Astrocyte of the cerebellum (primary cell): ENCODE results near the gene STS.
A peak's percentile ranks its signal among the peaks of the same experiment; 100 is the strongest.

Experiments
- DNase-seq: peaks from one replicate; pipeline ENCODE4 v3.0.0-alpha.2; 2011; ENCODE audit warnings: low read depth
- H3K4me3 ChIP-seq: 2 replicates; pipeline ENCODE4 v1.5.1; 2011; ENCODE audit warnings: mild to moderate bottlenecking, low read depth, low read length, moderate library complexity
- in situ Hi-C: cut with HindIII; loops from 2 replicates; pipeline ENCODE4 v1.10.0; 2017; ENCODE audit warnings: low sequenced_read_pairs
- TF ChIP-seq, protein P1 (sequence below): IDR thresholded peaks from 2 replicates; pipeline ENCODE4 v1.5.1; 2012; ENCODE audit warnings: low read length, low read depth, moderate library complexity, mild to moderate bottlenecking; ENCODE audit errors: missing control alignments

Gene STS, protein sequence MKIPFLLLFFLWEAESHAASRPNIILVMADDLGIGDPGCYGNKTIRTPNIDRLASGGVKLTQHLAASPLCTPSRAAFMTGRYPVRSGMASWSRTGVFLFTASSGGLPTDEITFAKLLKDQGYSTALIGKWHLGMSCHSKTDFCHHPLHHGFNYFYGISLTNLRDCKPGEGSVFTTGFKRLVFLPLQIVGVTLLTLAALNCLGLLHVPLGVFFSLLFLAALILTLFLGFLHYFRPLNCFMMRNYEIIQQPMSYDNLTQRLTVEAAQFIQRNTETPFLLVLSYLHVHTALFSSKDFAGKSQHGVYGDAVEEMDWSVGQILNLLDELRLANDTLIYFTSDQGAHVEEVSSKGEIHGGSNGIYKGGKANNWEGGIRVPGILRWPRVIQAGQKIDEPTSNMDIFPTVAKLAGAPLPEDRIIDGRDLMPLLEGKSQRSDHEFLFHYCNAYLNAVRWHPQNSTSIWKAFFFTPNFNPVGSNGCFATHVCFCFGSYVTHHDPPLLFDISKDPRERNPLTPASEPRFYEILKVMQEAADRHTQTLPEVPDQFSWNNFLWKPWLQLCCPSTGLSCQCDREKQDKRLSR

DNA sequence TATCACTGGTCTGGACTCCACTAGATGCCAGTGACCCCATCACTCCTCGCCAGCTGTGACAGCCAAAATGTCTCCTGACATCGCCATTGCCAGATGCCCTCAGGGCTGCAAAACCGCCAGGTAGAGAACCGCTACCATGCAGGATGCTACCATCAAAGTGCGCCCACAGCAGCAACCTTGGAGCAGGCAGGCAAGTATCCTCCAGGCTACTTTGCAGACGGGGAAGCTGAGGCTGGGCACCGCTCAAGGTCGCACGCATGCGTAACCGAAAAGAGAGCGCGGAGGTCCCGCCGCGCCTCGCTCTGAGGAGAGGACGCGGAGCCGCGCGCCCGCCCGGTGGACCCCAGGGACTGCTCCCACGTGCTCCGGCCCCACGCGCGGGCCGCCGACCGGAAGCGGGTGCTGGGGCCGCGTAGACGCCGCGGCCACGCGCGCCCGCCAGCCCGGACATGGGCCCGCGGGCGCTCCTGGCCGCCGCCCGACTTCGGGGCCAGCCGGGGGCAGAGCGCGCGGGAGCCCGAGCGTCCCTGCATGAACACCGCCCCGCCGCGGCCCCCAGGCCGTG lies at the start of gene STS:
Gene STS (plus strand): TSS at position 300 of the 565 bp plus-strand sequence. CDS start 105,488 bp downstream, outside the sequence.
- no peak for DNase-seq
- TF ChIP-seq, protein P1, sequence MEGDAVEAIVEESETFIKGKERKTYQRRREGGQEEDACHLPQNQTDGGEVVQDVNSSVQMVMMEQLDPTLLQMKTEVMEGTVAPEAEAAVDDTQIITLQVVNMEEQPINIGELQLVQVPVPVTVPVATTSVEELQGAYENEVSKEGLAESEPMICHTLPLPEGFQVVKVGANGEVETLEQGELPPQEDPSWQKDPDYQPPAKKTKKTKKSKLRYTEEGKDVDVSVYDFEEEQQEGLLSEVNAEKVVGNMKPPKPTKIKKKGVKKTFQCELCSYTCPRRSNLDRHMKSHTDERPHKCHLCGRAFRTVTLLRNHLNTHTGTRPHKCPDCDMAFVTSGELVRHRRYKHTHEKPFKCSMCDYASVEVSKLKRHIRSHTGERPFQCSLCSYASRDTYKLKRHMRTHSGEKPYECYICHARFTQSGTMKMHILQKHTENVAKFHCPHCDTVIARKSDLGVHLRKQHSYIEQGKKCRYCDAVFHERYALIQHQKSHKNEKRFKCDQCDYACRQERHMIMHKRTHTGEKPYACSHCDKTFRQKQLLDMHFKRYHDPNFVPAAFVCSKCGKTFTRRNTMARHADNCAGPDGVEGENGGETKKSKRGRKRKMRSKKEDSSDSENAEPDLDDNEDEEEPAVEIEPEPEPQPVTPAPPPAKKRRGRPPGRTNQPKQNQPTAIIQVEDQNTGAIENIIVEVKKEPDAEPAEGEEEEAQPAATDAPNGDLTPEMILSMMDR = no peak
- H3K4me3 ChIP-seq = peak within 1 kb of the TSS; percentile 91
- in situ Hi-C loops = no loop called here

DNA sequence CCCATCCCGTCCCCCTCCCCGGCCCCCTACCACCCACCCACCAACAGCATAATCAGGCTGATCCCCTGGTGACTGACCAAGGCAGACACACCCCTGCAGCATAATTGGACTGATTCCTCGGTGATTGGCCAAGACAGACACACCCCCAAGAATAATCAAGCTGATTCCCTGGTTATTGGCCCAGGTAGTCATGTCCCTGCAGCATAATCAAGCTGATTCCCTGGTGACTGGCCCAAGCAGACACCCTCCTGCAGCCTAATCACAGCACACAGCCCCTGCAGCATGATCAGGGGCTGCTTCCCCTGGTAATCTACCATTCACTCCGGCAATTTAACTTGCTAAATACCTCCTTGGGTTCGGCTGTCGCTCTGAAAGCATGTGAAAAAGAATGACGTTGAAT lies 47.5 kb upstream of the STS start:
- TF ChIP-seq, protein P1 = no peak
- H3K4me3 ChIP-seq = no peak overlapping the region
- in situ Hi-C loops = no loop called here
- DNase-seq = no peak

DNA sequence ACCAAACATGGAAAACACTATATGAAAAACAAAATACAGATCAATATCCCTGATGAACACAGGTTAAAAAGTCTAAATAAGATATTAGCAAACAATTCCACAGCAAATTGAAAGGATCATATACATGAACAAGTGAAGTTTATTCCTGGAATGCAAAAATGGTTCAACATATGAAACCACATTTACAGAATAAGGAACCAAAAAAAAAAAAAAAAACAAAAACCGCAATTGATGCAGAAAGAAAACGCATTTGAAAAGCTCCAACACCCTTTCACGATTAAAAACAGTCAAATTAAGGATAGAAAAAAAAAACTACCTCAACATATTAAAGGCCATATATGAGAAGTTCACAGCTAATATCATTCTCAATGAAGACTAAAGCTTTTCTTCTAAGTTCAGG lies 45.4 kb upstream of the STS start:
- TF ChIP-seq, protein P1 = no peak
- in situ Hi-C loops = no loop called here
- no peak for DNase-seq
- no peak overlapping the region for H3K4me3 ChIP-seq

DNA sequence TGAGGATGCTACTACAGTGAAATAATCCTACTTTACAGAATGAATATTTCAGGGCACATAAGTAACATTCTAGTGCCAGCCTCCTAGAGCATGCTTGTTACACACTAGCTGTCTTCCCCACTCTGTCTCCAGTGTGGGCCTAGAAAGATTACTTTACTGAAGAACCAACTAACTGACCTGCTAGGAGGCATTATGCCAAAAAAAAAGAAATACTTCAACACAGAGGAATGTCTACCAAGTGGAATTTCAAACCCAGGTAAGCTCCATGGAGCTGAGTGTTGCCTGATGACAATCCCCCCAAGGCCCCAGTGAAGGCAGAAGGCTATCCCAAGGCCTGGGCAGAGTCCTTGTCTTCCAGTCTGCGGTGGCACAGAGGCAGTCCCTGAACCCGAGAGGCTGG lies 40.9 kb upstream of the STS start:
- DNase-seq = no peak
- TF ChIP-seq, protein P1 = no peak
- in situ Hi-C loops = no loop called here
- no peak overlapping the region for H3K4me3 ChIP-seq

DNA sequence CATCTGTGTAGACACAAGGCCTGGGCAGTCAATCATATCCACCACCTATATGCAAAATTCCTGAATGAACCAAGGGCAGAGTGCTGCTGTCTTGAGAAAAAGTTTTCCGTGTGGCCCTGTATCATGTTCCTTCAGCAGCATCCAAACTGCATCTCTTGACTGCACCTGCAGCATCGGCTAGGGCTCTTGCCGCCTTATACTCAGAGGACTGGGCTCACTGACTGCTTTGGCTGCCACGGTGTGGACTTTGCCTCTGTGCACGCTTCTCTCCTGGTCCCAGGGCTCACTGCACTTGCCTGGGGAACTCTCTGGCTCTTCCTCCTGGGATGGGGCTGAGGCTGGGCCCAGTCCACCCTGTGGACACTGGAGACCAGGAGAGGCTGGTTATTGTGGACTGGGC lies 39.5 kb upstream of the STS start:
- H3K4me3 ChIP-seq = no peak overlapping the region
- TF ChIP-seq, protein P1 = no peak
- no peak for DNase-seq
- in situ Hi-C loops = no loop called here

DNA sequence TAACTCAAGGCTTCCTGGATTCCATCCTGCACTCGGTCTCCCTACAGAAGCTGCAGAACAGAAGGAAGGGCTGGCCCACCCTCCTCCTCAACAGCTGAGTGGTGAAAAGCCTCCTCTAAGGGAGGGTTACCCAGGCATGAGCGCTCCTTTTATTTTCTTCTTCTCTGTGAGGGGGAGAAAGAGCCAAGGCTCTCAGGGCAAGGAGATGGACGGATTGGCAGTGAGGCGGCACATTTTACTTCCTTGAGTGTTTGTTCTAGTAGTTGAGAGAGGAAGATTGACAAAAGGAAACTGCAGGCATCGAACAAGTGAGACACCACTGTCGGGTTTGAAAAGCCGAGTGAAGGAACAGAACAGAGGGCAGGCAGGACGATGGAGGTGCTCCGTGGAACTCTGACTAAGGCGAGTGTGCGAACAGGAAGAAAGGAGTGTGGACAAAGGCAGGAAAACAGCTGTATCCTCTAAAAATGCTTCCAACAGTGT lies 38.4 kb upstream of the STS start:
- H3K4me3 ChIP-seq = no peak overlapping the region
- no peak for DNase-seq
- TF ChIP-seq, protein P1 = no peak
- in situ Hi-C loops = no loop called here
